DND-41 (cell line): Measurements from ENCODE around the gene RASSF10.

ENCODE experiments used
- ATAC-seq: fragments of 200-7000 bp; cut with Tn5 transposase; 3 replicates; pipeline ENCODE4 v1.9.1; 2021; ENCODE audit warnings: low read depth; ENCODE audit not compliant: insufficient read depth
- DNase-seq: peaks from one replicate; pipeline ENCODE4 v3.0.0-alpha.2; 2020
- H2AFZ ChIP-seq: 2 replicates; pipeline ENCODE4 v1.6.0; 2012; ENCODE audit warnings: low read depth, low read length
- H3K27ac ChIP-seq: 2 replicates; pipeline ENCODE4 v1.5.1; 2012; ENCODE audit warnings: low read length, inconsistent platforms
- H3K27me3 ChIP-seq: fragments of 200-600 bp; sonication (generic); 2 replicates; pipeline ENCODE4 v1.6.0; 2012; ENCODE audit warnings: low read length, mild to moderate bottlenecking, inconsistent platforms; ENCODE audit not compliant: insufficient read depth, poor library complexity
- H3K36me3 ChIP-seq: 2 replicates; pipeline ENCODE4 v1.5.1; 2012; ENCODE audit warnings: low read length, inconsistent platforms; ENCODE audit not compliant: insufficient read depth
- H3K4me1 ChIP-seq: 2 replicates; pipeline ENCODE4 v1.5.1; 2012; ENCODE audit warnings: mild to moderate bottlenecking, low read length; ENCODE audit not compliant: insufficient read depth
- H3K4me2 ChIP-seq: 2 replicates; pipeline ENCODE4 v1.6.0; 2012; ENCODE audit warnings: mild to moderate bottlenecking, moderate library complexity, low read length, inconsistent platforms; ENCODE audit not compliant: insufficient read depth
- H3K4me3 ChIP-seq, 2 experiments: fragments of 200-600 bp in 1 of 2; shearing (Covaris generic) in 1 of 2; 2 replicates each; pipeline ENCODE4 v1.5.1; 2012 to 2016; ENCODE audit warnings: inconsistent platforms in 2 of 2, low read length in 2 of 2, mild to moderate bottlenecking in 2 of 2, low read depth in 1 of 2, moderate library complexity in 1 of 2
- H3K79me2 ChIP-seq: 2 replicates; pipeline ENCODE4 v1.6.0; 2012; ENCODE audit warnings: low read length, inconsistent platforms; ENCODE audit not compliant: insufficient read depth
- H3K9ac ChIP-seq: 2 replicates; pipeline ENCODE4 v1.6.0; 2012; ENCODE audit warnings: low read depth, mild to moderate bottlenecking, inconsistent platforms, low read length, moderate library complexity
- H3K9me3 ChIP-seq: 2 replicates; pipeline ENCODE4 v1.5.1; 2012; ENCODE audit warnings: low read length, moderate library complexity, mild to moderate bottlenecking, inconsistent platforms; ENCODE audit not compliant: insufficient read depth, severe bottlenecking
- H4K20me1 ChIP-seq: 2 replicates; pipeline ENCODE4 v1.6.0; 2012; ENCODE audit warnings: low read length; ENCODE audit not compliant: insufficient read depth
- CTCF ChIP-seq: IDR thresholded peaks from 2 replicates; pipeline ENCODE4 v1.5.1; 2012; ENCODE audit warnings: borderline replicate concordance, low read length, moderate library complexity, mild to moderate bottlenecking; ENCODE audit not compliant: poor library complexity, severe bottlenecking; ENCODE audit errors: extremely low read depth
- EZH2 ChIP-seq: IDR thresholded peaks from 3 replicates; pipeline ENCODE4 v1.6.1; 2012; ENCODE audit warnings: borderline replicate concordance, low read depth, mild to moderate bottlenecking, moderate library complexity, low read length, inconsistent platforms; ENCODE audit not compliant: severe bottlenecking

The RASSF10 gene

GRCh38 chr11:13012056-13012661, 3.0 kb downstream of the RASSF10 start:
- Histone ChIP-seq H3K27me3 (peaks cover 6% of the 10 kb centered on the region), H3K79me2 (no peaks in the 10 kb centered on the region), H3K4me3 (no peak overlapping the region), H3K4me2 (no peak overlapping the region), H3K4me1 (no peaks in the 10 kb centered on the region), H3K27ac (no peak overlapping the region), H3K36me3 (no peaks in the 10 kb centered on the region), H3K9ac (no peak overlapping the region), H3K9me3 (no peaks in the 10 kb centered on the region), H4K20me1 (no peaks in the 10 kb centered on the region), H2AFZ (no peak overlapping the region)
- TF ChIP-seq EZH2: no peak
- no peak for TF ChIP-seq CTCF
- ATAC-seq (no peak), DNase-seq (no peak)

- Histone ChIP-seq H3K36me3 (no peaks in the 10 kb centered on the region), H3K27me3 (peaks cover 6% of the 10 kb centered on the region), H3K4me2 (no peak overlapping the region), H3K4me1 (no peaks in the 10 kb centered on the region), H4K20me1 (no peaks in the 10 kb centered on the region), H3K27ac (no peak overlapping the region), H3K4me3 (no peak overlapping the region), H3K79me2 (no peaks in the 10 kb centered on the region), H3K9ac (no peak overlapping the region), H3K9me3 (no peaks in the 10 kb centered on the region), H2AFZ (no peak overlapping the region)
- TF ChIP-seq EZH2 (no peak), CTCF (no peak)
- DNase-seq (no peak), ATAC-seq (no peak)
These were observed 4.0 kb downstream of the RASSF10 start for GRCh38 chr11:13013054-13013488.

GRCh38 chr11:13015753-13016152, 6.6 kb downstream of the RASSF10 start:
- no peaks in the 10 kb centered on the region for H3K79me2 ChIP-seq
- no peak overlapping the region for H3K27ac ChIP-seq
- ATAC-seq (no peak), DNase-seq (no peak)
- H3K27me3 ChIP-seq: peaks cover 6% of the 10 kb centered on the region
- TF ChIP-seq EZH2 (no peak), CTCF (no peak)
- no peak overlapping the region for H3K4me2 ChIP-seq
- no peaks in the 10 kb centered on the region for H3K4me1 ChIP-seq
- no peak overlapping the region for H3K9ac ChIP-seq
- H3K36me3 ChIP-seq: no peaks in the 10 kb centered on the region
- H2AFZ ChIP-seq: no peak overlapping the region
- no peak overlapping the region for H3K4me3 ChIP-seq
- no peaks in the 10 kb centered on the region for H4K20me1 ChIP-seq
- H3K9me3 ChIP-seq: no peaks in the 10 kb centered on the region

DNA sequence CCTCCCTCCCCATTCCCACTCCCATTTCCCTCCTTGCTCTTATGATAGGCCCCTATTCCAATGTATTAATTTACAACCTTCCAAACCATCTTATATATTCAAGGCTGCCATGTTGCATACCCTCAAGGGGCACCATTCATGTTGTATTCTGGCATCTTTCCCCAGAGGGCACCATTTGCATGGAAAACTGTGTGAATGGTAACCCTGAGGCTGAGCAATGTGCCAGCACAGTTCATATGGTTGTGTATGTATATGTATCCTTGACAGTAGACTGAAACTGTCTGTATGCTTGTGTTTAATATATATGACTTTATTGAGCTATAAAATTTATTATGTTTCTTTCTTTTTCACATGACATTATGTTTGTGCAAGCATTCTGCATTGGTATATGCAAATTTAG, 7.3 kb downstream of the RASSF10 start:
- DNase-seq: no peak
- Histone ChIP-seq H3K27me3 (peaks cover 6% of the 10 kb centered on the region), H3K4me1 (no peaks in the 10 kb centered on the region)

More for the DNA sequence above, 7.3 kb downstream of the RASSF10 start:
- no peaks in the 10 kb centered on the region for H3K79me2 ChIP-seq
- H3K9ac ChIP-seq: no peak overlapping the region
- no peaks in the 10 kb centered on the region for H3K36me3 ChIP-seq
- TF ChIP-seq EZH2 (no peak), CTCF (no peak)
- no peak overlapping the region for H3K4me3 ChIP-seq
- no peak for ATAC-seq
- no peak overlapping the region for H3K4me2 ChIP-seq
- no peaks in the 10 kb centered on the region for H4K20me1 ChIP-seq
- no peaks in the 10 kb centered on the region for H3K9me3 ChIP-seq
- no peak overlapping the region for H2AFZ ChIP-seq
- H3K27ac ChIP-seq: no peak overlapping the region
